Stimulated activated CD8-positive, alpha-beta memory T cell treated with anti-CD3 and anti-CD28 coated beads, Interleukin-7, amount 100 ng/mL, for 4 hours (primary cell): ENCODE data around the gene CFH.
"Not testable (repeated sequence)": the region's sequence is repeated elsewhere in the genome, so short reads cannot be mapped to it uniquely, and the experiment has no call there.

ENCODE experiments used
- DNase-seq, 2 donors: peaks; one replicate each; pipeline ENCODE4 v3.0.0-alpha.2; 2020; ENCODE audit warnings: low read depth in 2 of 2

Gene CFH

GRCh38 chr1:196667131-196667530, 15.3 kb downstream of the CFH start:
- no peak for DNase-seq

GRCh38 chr1:196669051-196669450, 17.2 kb downstream of the CFH start:
- DNase-seq: no peak

GRCh38 chr1:196669693-196670092, 17.9 kb downstream of the CFH start:
- DNase-seq: no peak

- no peak for DNase-seq
These were observed 23.1 kb downstream of the CFH start for GRCh38 chr1:196674908-196675307.

- DNase-seq: no peak
These were observed 26.1 kb downstream of the CFH start for GRCh38 chr1:196677781-196678509.

- no peak for DNase-seq
These were observed 26.7 kb downstream of the CFH start for GRCh38 chr1:196678510-196678884.

- DNase-seq: no peak
These were observed 28.3 kb downstream of the CFH start for GRCh38 chr1:196680107-196680506.

- DNase-seq: no peak
These were observed 32.6 kb downstream of the CFH start for GRCh38 chr1:196684476-196684875.

- DNase-seq: no peak
These were observed 33.7 kb downstream of the CFH start for GRCh38 chr1:196685506-196685905.

GRCh38 chr1:196689001-196689400, 37.2 kb downstream of the CFH start:
- DNase-seq: no peak

- no peak for DNase-seq
These were observed 38.7 kb downstream of the CFH start for GRCh38 chr1:196690582-196690981.

GRCh38 chr1:196698993-196699392, 47.1 kb downstream of the CFH start:
- no peak for DNase-seq

- no peak for DNase-seq
These were observed 49.3 kb downstream of the CFH start for GRCh38 chr1:196701144-196701543.

GRCh38 chr1:196709892-196710291, 58.0 kb downstream of the CFH start:
- DNase-seq: not testable (repeated sequence)

GRCh38 chr1:196717868-196718267, 66.0 kb downstream of the CFH start:
- DNase-seq: no peak

- DNase-seq: peak in 1 of 2 donors; percentile 1
These were observed 71.7 kb downstream of the CFH start for GRCh38 chr1:196723325-196724185.

- no peak for DNase-seq
These were observed 80.7 kb downstream of the CFH start for GRCh38 chr1:196732526-196732925.

- no peak for DNase-seq
These were observed 81.5 kb downstream of the CFH start for GRCh38 chr1:196733091-196733970.

- no peak for DNase-seq
These were observed 82.2 kb downstream of the CFH start for GRCh38 chr1:196734006-196734405.

GRCh38 chr1:196734460-196734859, 82.6 kb downstream of the CFH start:
- no peak for DNase-seq

- DNase-seq: no peak
These were observed 86.9 kb downstream of the CFH start for GRCh38 chr1:196738730-196739129.

- not testable (repeated sequence) for DNase-seq
These were observed 91.4 kb downstream of the CFH start for GRCh38 chr1:196743244-196743643.
